ENCODE results near the gene SCN4A.
"Not testable (repeated sequence)": the region's sequence is repeated elsewhere in the genome, so short reads cannot be mapped to it uniquely, and the experiment has no call there.

The SCN4A gene

GRCh38 chr17:63984651-63985386 is 12.1 kb upstream of the SCN4A start:
- DNase-seq: peak; percentile 61

DNA sequence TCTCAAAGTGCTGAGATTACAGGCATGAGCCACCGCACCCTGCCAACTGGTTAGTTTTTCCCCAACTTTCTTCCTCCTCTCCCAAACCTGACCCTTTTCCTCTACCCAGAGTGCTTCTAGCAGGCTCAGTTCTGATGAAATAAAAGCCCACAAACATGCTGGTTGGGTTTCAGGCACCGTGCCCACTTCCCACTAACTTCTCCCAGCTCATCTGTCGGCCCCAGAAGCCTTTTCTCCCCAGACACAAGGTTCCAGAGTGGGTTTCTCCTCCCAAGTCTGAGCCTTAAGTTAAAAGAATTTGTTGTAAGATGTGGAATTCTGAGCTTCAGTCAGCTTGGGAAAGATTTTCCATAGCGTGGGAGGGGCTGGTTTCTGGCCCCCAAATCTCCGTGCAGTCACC is 11.5 kb upstream of the SCN4A start:
- DNase-seq: no peak

DNA sequence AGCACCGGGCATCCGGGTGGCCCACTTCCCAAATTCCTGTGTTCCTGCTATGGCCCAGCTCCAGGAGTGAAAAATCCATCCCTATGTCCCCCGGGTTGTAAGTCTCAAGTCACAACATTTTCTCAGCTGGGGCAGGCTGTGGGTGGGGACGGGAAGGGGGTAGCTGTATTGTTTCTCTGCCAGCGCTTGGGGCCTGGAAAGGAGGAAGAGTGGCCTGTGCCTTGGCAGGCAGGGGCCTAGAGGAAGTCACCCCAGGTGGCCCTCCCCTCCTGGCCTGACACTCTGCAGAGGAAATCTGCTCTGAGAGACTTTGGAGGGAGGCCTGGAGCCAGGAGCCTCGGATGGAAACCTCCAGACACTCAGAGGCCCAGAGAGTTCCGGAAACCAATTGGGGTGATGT is 10.6 kb upstream of the SCN4A start:
- DNase-seq: no peak

- DNase-seq: not testable (repeated sequence)
Observed at GRCh38 chr17:63982641-63983040, 9.9 kb upstream of the SCN4A start.

DNA sequence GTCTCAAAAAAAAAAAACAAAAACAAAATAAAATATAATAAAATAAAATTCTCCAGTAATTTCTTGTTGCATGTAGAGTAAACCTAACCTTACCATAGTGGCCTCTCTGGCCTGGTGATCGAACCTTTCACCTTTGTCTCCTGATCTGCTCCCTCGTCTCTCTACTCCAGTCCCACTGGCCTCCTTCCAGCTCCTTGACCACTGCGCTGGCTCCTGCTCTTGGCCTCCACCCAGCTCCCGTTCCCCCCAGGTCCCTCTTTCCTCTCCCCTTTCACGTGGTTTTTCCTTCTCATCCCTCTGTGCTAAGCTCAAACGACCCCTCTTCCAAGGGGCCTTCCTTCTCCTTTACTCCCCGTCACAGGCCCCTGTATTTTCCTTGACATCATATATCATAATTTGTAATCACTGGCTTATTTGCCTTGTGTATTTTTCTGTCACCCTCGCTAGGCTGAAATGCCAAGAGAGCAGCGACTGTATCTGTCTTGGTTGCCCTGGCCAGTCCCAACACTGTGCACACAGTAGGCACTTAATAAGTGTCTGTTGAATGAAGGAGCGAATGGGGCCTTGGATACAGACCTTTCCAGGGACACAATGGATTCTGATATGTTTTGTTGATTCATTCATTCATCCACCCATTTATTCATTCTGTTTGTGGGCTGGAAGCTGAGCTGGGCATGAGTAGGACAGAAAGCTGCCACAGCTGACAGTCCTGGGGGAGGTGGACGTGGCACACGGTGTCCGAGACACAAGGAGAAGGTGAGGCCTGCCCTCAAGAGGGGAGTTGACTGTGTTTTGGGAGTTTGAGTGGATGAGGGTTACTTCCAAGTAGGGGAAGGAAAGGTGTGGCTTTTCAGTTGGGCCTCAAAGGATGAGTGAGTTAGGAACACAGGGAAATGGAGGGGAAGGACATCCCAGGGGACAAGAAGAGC is 5.8 kb upstream of the SCN4A start:
- no peak for DNase-seq

DNA sequence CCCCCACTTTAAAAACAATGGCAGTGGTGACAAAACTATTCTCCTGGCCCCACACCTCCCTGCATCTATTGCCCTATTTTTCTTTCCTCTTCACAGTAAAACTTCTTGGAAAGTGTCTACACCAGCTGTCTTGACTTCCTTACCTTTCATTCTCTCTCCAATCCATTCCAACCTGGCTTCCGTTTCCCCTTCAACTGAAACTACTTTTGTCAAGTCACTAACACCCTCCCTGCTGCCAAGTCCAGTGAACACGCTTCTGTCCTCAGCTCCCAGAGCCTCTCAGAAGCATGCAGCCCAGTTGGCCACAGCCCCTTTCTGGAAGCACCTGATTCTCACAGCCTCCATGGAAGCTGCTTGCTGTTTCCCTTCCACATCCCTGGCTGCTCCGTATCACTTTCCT is 4.0 kb upstream of the SCN4A start:
- peak; percentile 37 for DNase-seq

DNA sequence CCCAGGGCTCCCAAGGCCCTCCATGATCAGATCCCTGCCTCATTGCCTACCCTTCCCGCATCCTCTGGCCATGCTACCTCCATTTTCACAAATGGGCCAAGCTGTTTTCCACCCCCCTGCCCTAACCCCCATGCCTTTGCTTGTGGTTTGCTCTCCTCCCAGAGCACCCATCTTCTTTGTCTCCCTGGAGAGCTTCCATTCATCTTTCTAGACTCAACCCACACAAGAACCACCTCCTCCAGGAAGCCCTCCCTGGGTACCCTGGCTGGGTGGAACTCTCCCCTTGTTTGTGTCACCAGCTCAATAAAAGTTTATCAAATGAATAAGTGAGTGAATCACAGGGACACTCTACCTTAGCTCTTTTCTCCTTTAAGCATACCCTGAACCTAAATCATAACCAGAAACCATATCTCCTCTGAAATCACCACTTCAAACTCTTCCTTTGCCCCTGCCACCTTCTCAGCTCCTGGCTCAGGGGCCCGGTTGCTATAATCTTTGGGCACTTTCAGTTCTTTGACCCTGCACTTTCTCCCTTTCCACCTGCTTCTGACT is 2.9 kb upstream of the SCN4A start:
- DNase-seq: no peak

GRCh38 chr17:63974594-63975192 is 2.0 kb upstream of the SCN4A start:
- DNase-seq: no peak

GRCh38 chr17:63973930-63974593 is 1.3 kb upstream of the SCN4A start:
- DNase-seq: no peak

GRCh38 chr17:63973247-63973646 is 529 bp upstream of the SCN4A start:
- no peak for DNase-seq

DNA sequence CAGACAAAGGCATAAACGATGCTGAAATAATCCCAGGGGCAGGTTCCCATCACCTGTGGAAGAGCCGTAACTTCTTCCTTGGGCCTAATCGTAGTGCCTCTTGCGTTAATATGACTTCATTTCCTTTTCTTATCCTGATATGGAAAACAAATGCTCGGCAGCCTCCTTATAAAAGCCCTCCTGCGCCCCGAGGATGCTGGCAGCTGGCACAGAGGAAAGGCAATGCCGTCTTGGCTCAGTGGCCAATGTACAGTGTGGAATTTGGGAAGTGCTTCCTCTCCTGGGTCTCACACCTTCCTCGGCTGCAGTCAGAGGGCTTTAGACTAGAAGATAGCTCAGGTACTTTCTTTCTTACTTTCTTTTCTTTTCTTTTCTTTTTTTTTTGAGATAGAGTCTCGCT is 3.4 kb downstream of the SCN4A start:
- DNase-seq: no peak

DNA sequence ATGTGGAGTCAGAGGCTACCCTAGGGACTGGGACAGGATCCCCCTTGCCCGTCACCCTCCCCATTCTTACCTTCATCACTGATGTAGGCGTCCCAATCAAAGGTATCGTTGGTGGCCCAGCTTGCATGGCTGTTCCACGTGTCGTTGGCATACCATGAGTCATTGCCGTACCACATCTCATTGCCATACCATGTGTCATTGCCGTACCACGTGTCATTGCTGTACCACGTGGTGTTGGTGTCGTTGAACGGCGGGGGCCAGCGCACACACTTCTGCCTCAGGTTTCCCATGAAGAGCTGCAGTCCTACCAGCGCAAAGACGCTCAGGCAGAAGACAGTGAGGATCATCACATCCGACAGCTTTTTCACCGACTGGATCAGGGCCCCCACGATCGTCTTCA is 4.8 kb downstream of the SCN4A start:
- no peak for DNase-seq

- no peak for DNase-seq
Observed at GRCh38 chr17:63966646-63967264, 6.0 kb downstream of the SCN4A start.

DNA sequence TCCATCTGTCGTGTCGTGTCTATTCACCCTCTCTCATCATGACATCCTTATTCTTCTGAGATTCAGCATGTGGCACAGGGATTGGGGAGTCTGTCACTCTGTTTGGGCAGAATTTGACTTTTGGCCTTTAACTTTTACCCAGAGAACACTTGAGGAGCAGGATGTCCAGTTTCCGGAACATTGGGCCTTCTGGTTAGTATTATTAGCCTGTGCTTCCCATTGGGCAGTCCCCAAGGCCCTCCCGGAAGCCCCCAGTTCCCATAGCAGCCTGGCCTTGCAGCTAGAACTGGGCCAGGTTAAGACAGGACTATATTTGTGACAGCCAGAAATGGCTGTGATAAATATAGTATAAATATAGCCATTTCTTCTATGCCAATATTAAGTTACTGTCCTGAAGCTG is 9.6 kb downstream of the SCN4A start:
- no peak for DNase-seq

GRCh38 chr17:63962298-63962744 is 10.4 kb downstream of the SCN4A start:
- DNase-seq: no peak

DNA sequence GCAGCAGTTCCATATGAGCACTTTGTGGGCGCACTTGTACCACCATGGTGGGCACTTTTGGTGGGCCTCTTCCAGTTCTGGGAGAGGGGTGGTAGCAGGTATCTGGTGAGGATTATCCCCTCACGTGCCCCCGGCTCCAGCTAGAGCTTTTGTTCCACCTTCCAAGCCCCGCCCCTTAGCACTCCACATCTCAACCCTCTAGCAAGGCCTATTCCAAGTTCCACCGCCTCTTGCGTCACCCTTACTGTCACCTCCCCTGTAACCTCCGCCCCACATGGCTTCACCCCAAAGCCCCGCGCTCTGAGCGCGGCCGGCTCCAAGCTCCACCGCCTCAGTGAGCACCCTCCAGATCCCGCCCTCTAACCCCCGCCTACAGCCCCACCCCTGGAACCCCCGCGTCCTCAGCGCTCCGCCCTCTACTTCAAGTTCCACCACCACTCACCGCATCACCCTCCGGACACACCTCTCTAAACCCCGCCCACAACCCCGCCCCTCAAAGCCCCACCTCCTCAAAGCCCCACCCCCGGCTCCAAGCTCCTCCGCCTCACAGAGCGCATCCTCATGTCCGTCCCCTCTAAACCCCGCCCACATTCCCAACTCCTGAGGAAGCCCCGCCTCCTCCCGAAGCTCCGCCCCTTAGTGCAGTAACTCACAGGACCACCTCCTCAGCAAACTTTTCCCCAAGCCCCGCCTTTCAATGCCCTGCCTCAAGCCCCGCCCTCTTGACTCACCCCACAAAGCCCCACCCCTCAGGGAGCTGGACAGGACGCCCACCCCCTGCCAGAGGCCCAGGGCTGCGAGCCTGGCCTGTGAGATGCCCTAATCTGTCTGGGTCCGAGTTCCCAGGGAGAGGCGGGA is 11.1 kb downstream of the SCN4A start:
- peak; percentile 81 for DNase-seq

GRCh38 chr17:63960430-63960829 is 12.3 kb downstream of the SCN4A start:
- DNase-seq: no peak

GRCh38 chr17:63960006-63960405 is 12.7 kb downstream of the SCN4A start:
- DNase-seq: no peak

- DNase-seq: no peak
Observed at GRCh38 chr17:63956296-63956920, 16.3 kb downstream of the SCN4A start.

DNA sequence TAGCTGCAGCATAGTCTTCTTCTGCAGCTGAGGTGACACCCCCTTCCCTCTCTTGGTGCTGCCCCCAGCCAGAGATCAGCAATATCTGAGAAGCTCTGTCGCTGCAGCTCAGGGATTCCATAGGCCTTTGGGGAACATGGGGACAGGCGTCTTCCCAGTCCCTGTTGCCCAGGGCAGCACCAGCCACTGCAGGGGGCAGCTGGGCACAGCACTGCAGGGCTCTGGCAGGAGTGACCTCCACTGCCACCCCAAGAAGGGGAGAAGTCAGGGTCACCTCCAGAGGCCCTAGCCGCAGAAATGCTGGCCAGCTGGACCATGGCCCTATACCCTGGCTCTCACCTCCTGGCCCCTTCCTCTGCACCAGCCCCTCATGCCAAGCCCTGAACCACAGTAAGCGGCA is 16.9 kb downstream of the SCN4A start:
- DNase-seq: no peak

DNA sequence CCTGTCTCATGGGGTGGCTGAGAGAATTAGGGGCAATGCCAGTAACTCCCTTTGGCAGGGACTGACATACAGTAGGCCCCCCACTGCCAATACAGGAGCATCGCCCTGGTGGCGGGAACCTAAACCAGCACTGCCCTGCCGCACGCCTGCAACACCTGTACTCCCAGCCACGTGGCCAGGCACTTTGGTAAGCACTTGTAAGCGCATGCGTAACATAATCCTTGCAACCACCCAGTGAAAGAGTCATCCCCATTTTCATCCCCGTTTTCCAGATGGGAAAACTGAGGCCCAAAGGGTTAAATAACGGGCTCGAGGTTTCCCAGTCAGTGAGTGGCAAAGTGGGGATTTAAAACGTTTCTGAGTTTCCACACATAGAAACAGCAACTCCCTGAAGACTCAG is 17.5 kb downstream of the SCN4A start:
- DNase-seq: no peak
